ENCODE measurements around the gene NBPF14.
"Not testable (repeated sequence)": the region's sequence is repeated elsewhere in the genome, so short reads cannot be mapped to it uniquely, and the experiment has no call there.

The NBPF14 gene

DNA sequence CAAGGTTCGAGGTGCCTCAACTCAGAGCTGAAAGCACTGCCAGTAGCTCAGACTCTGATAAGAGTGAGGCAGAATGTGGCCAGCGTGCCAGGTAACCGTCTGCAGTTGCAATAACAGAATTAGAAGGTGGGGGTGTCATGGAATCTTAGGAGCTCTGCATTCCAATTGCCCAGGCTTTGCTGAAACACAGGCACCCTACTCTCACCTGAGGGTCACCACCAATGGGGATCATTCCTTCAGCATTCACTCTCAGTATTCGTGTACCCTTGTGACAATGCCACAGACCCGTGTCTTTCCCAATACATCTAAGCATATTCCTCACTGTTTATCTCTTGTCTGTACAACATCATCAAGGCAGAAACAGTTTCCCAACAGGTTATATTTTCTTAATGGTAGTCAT is at the start of gene NBPF14:
NBPF14 (minus strand) TSS at position 101 of the 400 bp plus-strand sequence. CDS start 294 bp downstream, outside the sequence.
- DNase-seq = not testable (repeated sequence)

GRCh38 chr1:148625451-148625850 is 29.6 kb upstream of the NBPF14 start:
- not testable (repeated sequence) for DNase-seq

DNA sequence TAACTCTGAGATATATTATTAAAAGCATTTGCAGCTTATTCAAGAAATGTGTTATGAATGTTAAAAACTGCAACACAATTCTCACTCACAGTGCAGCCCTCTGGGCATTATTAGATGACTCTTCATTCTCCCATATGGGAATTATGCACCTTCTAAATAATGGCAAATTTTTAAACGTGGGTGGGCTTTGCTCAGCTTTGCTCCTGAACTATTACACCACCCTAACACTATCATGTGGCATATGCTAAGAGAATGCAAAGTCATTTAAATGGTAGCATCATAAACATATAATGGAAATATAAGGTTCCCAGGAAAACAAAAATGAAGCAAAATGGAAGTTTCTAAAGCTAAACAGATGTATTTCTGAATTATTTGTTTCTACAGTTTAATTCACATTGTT is 22.4 kb upstream of the NBPF14 start:
- DNase-seq = not testable (repeated sequence)

- DNase-seq = not testable (repeated sequence)
These were observed 9.5 kb upstream of the NBPF14 start for GRCh38 chr1:148605266-148605665.

- not testable (repeated sequence) for DNase-seq
These were observed 451 bp downstream of the NBPF14 start for GRCh38 chr1:148595360-148595759.

- DNase-seq = not testable (repeated sequence)
These were observed 4.7 kb downstream of the NBPF14 start for GRCh38 chr1:148591098-148591497.

GRCh38 chr1:148532158-148532557 is 63.7 kb downstream of the NBPF14 start:
- not testable (repeated sequence) for DNase-seq

- DNase-seq = peak; percentile 82 to 84
These were observed 66.7 kb downstream of the NBPF14 start for GRCh38 chr1:148529101-148529567.

- not testable (repeated sequence) for DNase-seq
These were observed 67.2 kb downstream of the NBPF14 start for GRCh38 chr1:148528591-148528990.

- not testable (repeated sequence) for DNase-seq
These were observed 69.2 kb downstream of the NBPF14 start for GRCh38 chr1:148526587-148526986.

- peak; percentile 26 to 37 for DNase-seq
These were observed 72.3 kb downstream of the NBPF14 start for GRCh38 chr1:148523205-148524144.

- peak; percentile 94 to 96 for DNase-seq
These were observed 73.1 kb downstream of the NBPF14 start for GRCh38 chr1:148522561-148523204.

DNA sequence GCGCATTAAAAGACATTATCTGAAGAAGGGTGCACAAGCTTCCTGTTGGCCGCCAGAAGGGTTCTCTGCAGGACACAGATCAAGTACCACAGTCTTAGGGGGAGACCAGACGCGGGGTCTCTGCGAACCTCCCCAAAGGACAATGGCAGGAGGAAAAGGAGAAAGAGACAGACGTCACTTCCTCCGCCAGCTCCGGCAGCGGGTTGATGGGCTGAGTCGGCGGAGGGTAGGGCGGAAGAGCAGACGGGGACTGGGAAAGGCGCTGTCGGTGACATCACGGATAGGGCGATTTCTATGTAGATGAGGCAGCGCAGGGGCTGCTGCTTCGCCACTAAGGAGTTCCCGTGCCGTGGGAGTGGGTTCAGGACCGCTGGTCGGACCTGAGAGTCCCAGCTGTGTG is 73.7 kb downstream of the NBPF14 start:
- peak; percentile 84 to 86 for DNase-seq

GRCh38 chr1:148514310-148514709 is 81.5 kb downstream of the NBPF14 start:
- DNase-seq = not testable (repeated sequence)

- DNase-seq = peak; percentile 34 to 37
These were observed 83.1 kb downstream of the NBPF14 start for GRCh38 chr1:148512571-148513184.

DNA sequence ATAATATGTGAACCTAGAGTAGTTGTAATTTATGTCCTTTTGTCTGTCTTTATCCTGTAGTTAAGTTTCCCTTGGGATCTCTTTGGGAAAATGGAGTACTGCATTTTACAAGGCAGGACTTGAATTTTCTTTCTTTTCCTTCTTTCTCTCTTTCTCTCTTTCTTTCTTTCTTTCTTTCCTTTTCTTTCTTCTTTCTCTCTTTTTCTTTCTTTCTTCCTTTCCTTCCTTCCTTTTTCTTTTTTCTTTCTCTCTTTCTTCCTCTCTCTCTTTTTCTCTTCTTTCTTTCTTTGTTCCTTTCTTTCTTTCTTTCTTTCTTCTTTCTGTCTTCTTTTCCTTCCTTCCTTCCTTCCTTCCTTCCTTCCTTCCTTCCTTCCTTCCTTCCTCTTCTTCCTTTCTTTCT is 101.9 kb downstream of the NBPF14 start:
- not testable (repeated sequence) for DNase-seq

GRCh38 chr1:148483029-148483428 is 112.8 kb downstream of the NBPF14 start, which contains the start of gene PPIAL4G:
TSS of gene PPIAL4G (minus strand) at chr1:148483302. CDS start at chr1:148483252, 50 bp downstream.
- not testable (repeated sequence) for DNase-seq

Data from activated T-cell treated with anti-CD3 and anti-CD28 coated beads, Interleukin-2, amount 50 U/mL, for 48 hours (primary cell).